Heart left ventricle (tissue), 13 donors: ENCODE measurements around the gene PRKG1.

ENCODE experiments used
- POLR2A ChIP-seq, 2 donors: fragments of 450-650 bp; IDR thresholded peaks; one replicate each; pipeline ENCODE4 v1.6.1; 2017; ENCODE audit warnings: antibody characterized with exemption in 2 of 2, mild to moderate bottlenecking in 2 of 2, moderate library complexity in 2 of 2
- TF ChIP-seq, protein P1 (sequence below), 12 donors: fragments of 200-600 bp; sonication (generic) in 4 of 12; IDR thresholded peaks; one replicate each; pipeline versions ENCODE4 v1.5.0 to v1.8.0; 2018 to 2022; ENCODE audit warnings: antibody characterized with exemption in 12 of 12, mild to moderate bottlenecking in 5 of 12
- donor health status: ischemic (EF 13 %, LVEDD 7.1; RV severe dilation, severe dysfunction).
- donor health status: DM: no; HTN: yes; CAD: no.
- donor health status: DM: no; HTN: no; CAD: no.
- donor health status: ischemic (EF 25% LVEDD 6.9; RV normal size, moderate dysfunction).
- donor health status: ischemic (EF 25% LVEDD 5.7; RV mildly dilated, moderate dysfunction).
- donor health status: ischemic (EF 35%, LVEDD 5.7; RV mildly dilated, moderate dysfunction).
- donor health status: nonischemic (EF 11% LVEDD 7.7; RV severe dilation, severe dysfunction).
- donor health status: DM: yes; HTN: yes; CAD: no.
- donor health status: PGD.
- donor health status: ischemic (EF 29% LVEDD 5.4; RV normal size, mild dysfunction).
- donor health status: nonischemic (EF 23%, LVEDD 6.1; RV moderate dilation, normal function).

GRCh38 chr10:51698473-51699063, 624.3 kb downstream of the PRKG1 start:
- TF ChIP-seq, protein P1, sequence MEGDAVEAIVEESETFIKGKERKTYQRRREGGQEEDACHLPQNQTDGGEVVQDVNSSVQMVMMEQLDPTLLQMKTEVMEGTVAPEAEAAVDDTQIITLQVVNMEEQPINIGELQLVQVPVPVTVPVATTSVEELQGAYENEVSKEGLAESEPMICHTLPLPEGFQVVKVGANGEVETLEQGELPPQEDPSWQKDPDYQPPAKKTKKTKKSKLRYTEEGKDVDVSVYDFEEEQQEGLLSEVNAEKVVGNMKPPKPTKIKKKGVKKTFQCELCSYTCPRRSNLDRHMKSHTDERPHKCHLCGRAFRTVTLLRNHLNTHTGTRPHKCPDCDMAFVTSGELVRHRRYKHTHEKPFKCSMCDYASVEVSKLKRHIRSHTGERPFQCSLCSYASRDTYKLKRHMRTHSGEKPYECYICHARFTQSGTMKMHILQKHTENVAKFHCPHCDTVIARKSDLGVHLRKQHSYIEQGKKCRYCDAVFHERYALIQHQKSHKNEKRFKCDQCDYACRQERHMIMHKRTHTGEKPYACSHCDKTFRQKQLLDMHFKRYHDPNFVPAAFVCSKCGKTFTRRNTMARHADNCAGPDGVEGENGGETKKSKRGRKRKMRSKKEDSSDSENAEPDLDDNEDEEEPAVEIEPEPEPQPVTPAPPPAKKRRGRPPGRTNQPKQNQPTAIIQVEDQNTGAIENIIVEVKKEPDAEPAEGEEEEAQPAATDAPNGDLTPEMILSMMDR (IDR thresholded peaks at IDR 0.05): no peak
- no peak for TF ChIP-seq POLR2A (IDR thresholded peaks at IDR 0.05)
